ENCODE measurements around the gene ROR2.

- no peak for TF ChIP-seq YY1 (IDR thresholded peaks at IDR 0.05; ENCODE audit: low read depth)
- no peak for TF ChIP-seq RAD21 (IDR thresholded peaks at IDR 0.05; ENCODE audit: low read depth)
- TF ChIP-seq FOXM1 (IDR thresholded peaks at IDR 0.05; ENCODE audit: borderline replicate concordance, low read depth), result no peak
- TF ChIP-seq EP300 (IDR thresholded peaks at IDR 0.05; ENCODE audit: borderline replicate concordance), result no peak
- no peak for TF ChIP-seq TCF12 (IDR thresholded peaks at IDR 0.05; ENCODE audit: low read depth)
These were observed 306.4 kb downstream of the ROR2 start for GRCh38 chr9:91643481-91644077.

Data from Ishikawa (cell line).